Heart left ventricle (tissue), 16 donors: ENCODE results near the gene RAB4A. TPM values are rescaled to one million over a fixed set of nuclear protein-coding genes. Genes with fewer than 3 reads are reported as not detected.
A peak's percentile ranks its signal among the peaks of the same experiment; 100 is the strongest.

Source experiments
- ATAC-seq, 4 donors: fragments of 200-7000 bp; cut with Tn5 transposase; one replicate each; pipeline ENCODE4 v1.9.1; 2020 to 2022; ENCODE audit warnings: moderate library complexity in 4 of 4, mild to moderate bottlenecking in 3 of 4, moderate number of reproducible peaks in 1 of 4
- DNase-seq, 5 donors: peaks; one replicate each; pipeline ENCODE4 v3.0.0-alpha.2; 2020
- H3K27ac ChIP-seq, 12 donors: fragments of 200-600 bp; sonication (generic) in 4 of 12; one replicate each; pipeline versions ENCODE4 v1.5.0 to v1.8.0; 2016 to 2022; ENCODE audit warnings: mild to moderate bottlenecking in 2 of 12
- H3K27me3 ChIP-seq, 9 donors: fragments of 200-600 bp; sonication (generic) in 2 of 9; one replicate each; pipeline versions ENCODE4 v1.5.1 to v1.8.0; 2016 to 2022; ENCODE audit warnings: mild to moderate bottlenecking in 3 of 9
- H3K36me3 ChIP-seq, 9 donors: fragments of 200-600 bp; sonication (generic) in 2 of 9; one replicate each; pipeline versions ENCODE4 v1.5.0 to v1.8.0; 2018 to 2022; ENCODE audit warnings: mild to moderate bottlenecking in 2 of 9
- H3K4me1 ChIP-seq, 12 donors: fragments of 200-600 bp; sonication (generic) in 4 of 12; one replicate each; pipeline versions ENCODE4 v1.5.0 to v1.8.0; 2016 to 2022; ENCODE audit warnings: mild to moderate bottlenecking in 3 of 12
- H3K4me3 ChIP-seq, 12 donors: fragments of 200-600 bp; sonication (generic) in 4 of 12; one replicate each; pipeline versions ENCODE4 v1.5.0 to v1.8.0; 2017 to 2022; ENCODE audit warnings: mild to moderate bottlenecking in 9 of 12, moderate library complexity in 4 of 12
- H3K9me3 ChIP-seq, 12 donors: fragments of 200-600 bp; sonication (generic) in 4 of 12; one replicate each; pipeline versions ENCODE4 v1.5.0 to v1.8.0; 2016 to 2022; ENCODE audit warnings: mild to moderate bottlenecking in 1 of 12
- POLR2A ChIP-seq, 2 donors: fragments of 450-650 bp; IDR thresholded peaks; one replicate each; pipeline ENCODE4 v1.6.1; 2017; ENCODE audit warnings: antibody characterized with exemption in 2 of 2, mild to moderate bottlenecking in 2 of 2, moderate library complexity in 2 of 2
- WGBS, 4 donors: extraction: QIAGEN DNeasy Blood & Tissue Kit in 2 of 4; methylation state at CpG; one replicate each; pipeline versions ENCODE4 v1.1.5 to v1.1.7; 2013 to 2018; 5-methylcytosine and 5-hydroxymethylcytosine counted together
- intact Hi-C, 10 donors: fragments of 100-400 bp; cut with DNase I; formaldehyde crosslinking; loops; one replicate each; pipeline versions ENCODE4 v1.11.1 to v1.14.2; 2022
- polyA plus RNA-seq, 2 donors: library from polyadenylated mRNA; stranded (reverse); fragments of 200-250 nt; gene quantifications; one replicate each; pipeline ENCODE4 v1.2.3, GENCODE V29; 2013
- total RNA-seq, 9 donors: library from RNA; depleted of rRNA in 2 of 9; stranded (reverse); fragments of >200 nt in 2 of 9; fragmentation: NEBNext Ultra II Directional in 3 of 9; extraction: Animal tissue kit (Norgen Biotek cat#: 25700) in 3 of 9; gene quantifications; one replicate each; pipeline versions ENCODE4 v1.1.0 to v1.2.4, GENCODE V29; 2016 to 2023
- TF ChIP-seq, protein P1 (sequence below), 12 donors: fragments of 200-600 bp; sonication (generic) in 4 of 12; IDR thresholded peaks; one replicate each; pipeline versions ENCODE4 v1.5.0 to v1.8.0; 2018 to 2022; ENCODE audit warnings: antibody characterized with exemption in 12 of 12, mild to moderate bottlenecking in 5 of 12
- donor health status: ischemic (EF 13 %, LVEDD 7.1; RV severe dilation, severe dysfunction).
- donor health status: healthy with polysubstance abuse.
- donor health status: DM: no; HTN: yes; CAD: no.
- donor health status: DM: no; HTN: no; CAD: no.
- donor health status: ischemic (EF 25% LVEDD 6.9; RV normal size, moderate dysfunction).
- donor health status: ischemic (EF 25% LVEDD 5.7; RV mildly dilated, moderate dysfunction).
- donor health status: healthy.
- donor health status: DM: yes; HTN: yes; CAD: no.
- donor health status: ischemic (EF 35%, LVEDD 5.7; RV mildly dilated, moderate dysfunction).
- donor health status: nonischemic (EF 11% LVEDD 7.7; RV severe dilation, severe dysfunction).
- donor health status: DM: yes; HTN: yes; CAD: no.
- donor health status: PGD.
- donor health status: ischemic (EF 29% LVEDD 5.4; RV normal size, mild dysfunction).
- donor health status: nonischemic (EF 23%, LVEDD 6.1; RV moderate dilation, normal function).

The RAB4A gene
- total and polyA plus RNA-seq, 11 donors, result 27.6 to 159 (median 92.2) TPM

DNA sequence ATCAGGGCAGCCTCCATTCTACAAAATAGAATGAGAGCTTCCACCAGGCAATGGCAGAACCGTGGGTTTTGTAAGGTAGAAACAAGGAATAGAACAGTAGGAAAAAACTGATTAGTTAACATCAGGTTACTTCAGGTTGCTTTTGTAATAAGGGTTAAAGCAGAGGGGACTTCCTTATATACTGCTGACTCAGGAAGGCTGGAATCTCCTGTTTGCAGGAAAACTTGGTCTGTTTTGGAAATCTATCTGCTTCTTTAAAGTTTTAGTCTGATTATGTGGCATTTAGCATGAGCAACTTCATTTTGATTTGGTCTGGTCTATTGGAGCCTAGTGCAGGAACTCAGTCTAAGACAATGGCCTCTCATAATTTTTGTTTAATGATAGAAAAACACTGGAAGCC is 32.7 kb upstream of the RAB4A start:
- H3K9me3 ChIP-seq, result peaks cover 0 to 8% (median 0%) of the 10 kb centered on the region in 12 donors
- WGBS, 4 donors, result 51 to 63% (median 58%) methylated on average over 1 of the region's 1 CpG
- H3K27me3 ChIP-seq, result peaks cover 0 to 5% (median 0%) of the 10 kb centered on the region in 9 donors
- H3K4me1 ChIP-seq, result no peaks in the 10 kb centered on the region
- no peak for ATAC-seq
- intact Hi-C loops, result no loop called here
- H3K27ac ChIP-seq, result no peak overlapping the region
- DNase-seq, result no peak
- H3K4me3 ChIP-seq, result no peak overlapping the region
- H3K36me3 ChIP-seq, result no peaks in the 10 kb centered on the region
- TF ChIP-seq POLR2A (IDR thresholded peaks at IDR 0.05), result no peak
- TF ChIP-seq, protein P1, sequence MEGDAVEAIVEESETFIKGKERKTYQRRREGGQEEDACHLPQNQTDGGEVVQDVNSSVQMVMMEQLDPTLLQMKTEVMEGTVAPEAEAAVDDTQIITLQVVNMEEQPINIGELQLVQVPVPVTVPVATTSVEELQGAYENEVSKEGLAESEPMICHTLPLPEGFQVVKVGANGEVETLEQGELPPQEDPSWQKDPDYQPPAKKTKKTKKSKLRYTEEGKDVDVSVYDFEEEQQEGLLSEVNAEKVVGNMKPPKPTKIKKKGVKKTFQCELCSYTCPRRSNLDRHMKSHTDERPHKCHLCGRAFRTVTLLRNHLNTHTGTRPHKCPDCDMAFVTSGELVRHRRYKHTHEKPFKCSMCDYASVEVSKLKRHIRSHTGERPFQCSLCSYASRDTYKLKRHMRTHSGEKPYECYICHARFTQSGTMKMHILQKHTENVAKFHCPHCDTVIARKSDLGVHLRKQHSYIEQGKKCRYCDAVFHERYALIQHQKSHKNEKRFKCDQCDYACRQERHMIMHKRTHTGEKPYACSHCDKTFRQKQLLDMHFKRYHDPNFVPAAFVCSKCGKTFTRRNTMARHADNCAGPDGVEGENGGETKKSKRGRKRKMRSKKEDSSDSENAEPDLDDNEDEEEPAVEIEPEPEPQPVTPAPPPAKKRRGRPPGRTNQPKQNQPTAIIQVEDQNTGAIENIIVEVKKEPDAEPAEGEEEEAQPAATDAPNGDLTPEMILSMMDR (IDR thresholded peaks at IDR 0.05), result no peak

DNA sequence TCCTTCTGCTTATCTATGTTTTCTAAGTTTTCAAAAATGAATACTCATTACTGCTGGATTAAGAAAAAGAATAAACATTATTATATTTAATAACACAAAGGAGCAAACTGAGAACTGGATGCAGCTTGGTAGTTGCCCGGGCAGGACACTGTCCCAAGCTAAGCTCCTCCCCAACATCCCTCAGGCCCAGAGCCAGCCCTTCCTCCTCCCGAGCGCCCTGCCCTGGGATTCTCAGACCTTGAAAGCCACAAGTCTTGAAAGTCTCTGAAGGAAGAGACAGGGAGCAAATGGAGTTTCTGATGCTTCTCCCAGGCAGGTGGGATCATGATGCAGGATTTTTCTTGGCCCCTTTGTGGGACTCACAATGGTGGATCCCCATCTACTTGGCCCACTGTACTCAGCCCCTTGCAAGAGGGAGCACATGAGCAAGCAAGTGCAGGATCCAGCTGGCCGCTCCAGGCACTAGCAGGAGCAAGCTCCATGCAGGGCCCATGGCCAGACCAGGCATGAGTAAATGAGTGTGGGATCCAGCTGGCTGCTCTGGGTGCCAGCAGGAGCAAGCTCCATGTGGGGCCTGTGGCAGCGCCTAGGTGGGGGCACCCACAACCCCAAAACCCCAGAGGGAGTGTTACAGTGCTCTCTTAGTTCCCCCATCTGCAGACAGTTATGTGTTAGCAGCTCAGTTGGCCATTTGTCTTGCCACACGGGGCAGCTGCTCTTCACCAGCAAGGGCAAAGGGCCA is 32.1 kb upstream of the RAB4A start:
- intact Hi-C loops, result no loop called here
- peaks cover 0 to 14% (median 5%) of the 10 kb centered on the region in 12 donors for H3K9me3 ChIP-seq
- H3K27me3 ChIP-seq, result peaks cover 0 to 5% (median 0%) of the 10 kb centered on the region in 9 donors
- WGBS, 4 donors, result 52 to 84% (median 68%) methylated on average over 6 of the region's 6 CpGs
- no peak overlapping the region for H3K27ac ChIP-seq
- ATAC-seq (peak in 1 of 4 donors; percentile 38), DNase-seq (no peak)
- no peak overlapping the region for H3K4me3 ChIP-seq
- H3K36me3 ChIP-seq, result no peaks in the 10 kb centered on the region
- no peaks in the 10 kb centered on the region for H3K4me1 ChIP-seq
- TF ChIP-seq POLR2A (IDR thresholded peaks at IDR 0.05), result no peak
- TF ChIP-seq, protein P1 (IDR thresholded peaks at IDR 0.05), result no peak

DNA sequence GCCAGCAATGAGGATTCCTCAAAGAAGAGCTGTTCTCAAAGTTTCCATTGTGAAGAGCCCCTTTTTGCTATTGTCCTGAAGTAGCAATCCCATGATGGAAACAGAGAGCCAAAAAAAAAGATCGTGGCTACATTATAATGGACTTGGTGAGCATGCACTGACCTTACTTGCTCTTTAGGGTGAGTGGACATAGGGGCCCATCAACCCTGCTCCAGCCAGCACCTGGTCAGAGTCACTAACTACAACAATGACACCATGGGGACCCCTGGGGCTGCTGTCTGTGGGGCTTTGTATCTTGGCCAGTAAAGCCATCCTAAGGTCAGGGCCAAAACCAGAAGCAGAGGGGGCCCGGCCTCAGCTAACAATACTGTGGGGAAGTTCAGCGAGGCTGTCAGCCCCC is 30.4 kb upstream of the RAB4A start:
- intact Hi-C loops, result no loop called here
- Histone ChIP-seq H3K36me3 (no peaks in the 10 kb centered on the region), H3K9me3 (peaks cover 0 to 24% (median 9%) of the 10 kb centered on the region in 12 donors), H3K27me3 (no peaks in the 10 kb centered on the region), H3K4me1 (no peaks in the 10 kb centered on the region), H3K4me3 (no peak overlapping the region), H3K27ac (no peak overlapping the region)
- no peak for TF ChIP-seq POLR2A (IDR thresholded peaks at IDR 0.05)
- TF ChIP-seq, protein P1 (IDR thresholded peaks at IDR 0.05), result no peak
- WGBS, 4 donors, result 80 to 100% (median 85%) methylated on average over 1 to 3 of the region's 3 CpGs
- ATAC-seq, result no peak
- no peak for DNase-seq

DNA sequence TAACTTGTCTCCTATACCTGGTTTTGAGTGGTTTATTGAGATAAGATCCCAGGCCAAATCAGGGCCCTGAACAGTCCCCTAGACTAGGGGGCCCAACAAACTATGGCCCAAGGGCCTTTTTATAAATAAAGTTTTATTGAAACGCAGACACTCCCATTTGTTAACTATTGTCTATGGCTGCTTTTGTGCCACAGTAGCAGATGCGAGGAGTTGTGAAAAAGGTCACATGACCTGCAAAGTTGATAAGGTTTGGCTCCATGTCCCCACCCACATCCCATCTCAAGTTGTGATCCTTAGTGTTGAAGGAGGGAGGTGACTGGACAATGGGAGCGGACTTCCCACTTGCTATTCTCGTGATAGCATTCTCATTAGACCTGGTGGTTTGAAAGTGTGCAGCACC is 29.5 kb upstream of the RAB4A start:
- TF ChIP-seq, protein P1 (IDR thresholded peaks at IDR 0.05), result no peak
- TF ChIP-seq POLR2A (IDR thresholded peaks at IDR 0.05), result no peak
- ATAC-seq (no peak), DNase-seq (no peak)
- no peak overlapping the region for H3K27ac ChIP-seq
- H3K4me3 ChIP-seq, result no peak overlapping the region
- no peaks in the 10 kb centered on the region for H3K4me1 ChIP-seq
- peaks cover 0 to 24% (median 9%) of the 10 kb centered on the region in 12 donors for H3K9me3 ChIP-seq
- WGBS, 4 donors, result 88 to 94% (median 92%) methylated on average over 4 of the region's 4 CpGs
- no peaks in the 10 kb centered on the region for H3K27me3 ChIP-seq
- intact Hi-C loops, result no loop called here
- no peaks in the 10 kb centered on the region for H3K36me3 ChIP-seq
